ENCODE results near the gene LETM1. TPM values are rescaled to one million over a fixed set of nuclear protein-coding genes. Genes with fewer than 3 reads are reported as not detected.

Gene LETM1
- total and polyA plus RNA-seq, 2 of the 8 experiments (the other 6 are each of a cell fraction or from before 2014, with no cell fraction given): 19.8 to 50.1 TPM

DNA sequence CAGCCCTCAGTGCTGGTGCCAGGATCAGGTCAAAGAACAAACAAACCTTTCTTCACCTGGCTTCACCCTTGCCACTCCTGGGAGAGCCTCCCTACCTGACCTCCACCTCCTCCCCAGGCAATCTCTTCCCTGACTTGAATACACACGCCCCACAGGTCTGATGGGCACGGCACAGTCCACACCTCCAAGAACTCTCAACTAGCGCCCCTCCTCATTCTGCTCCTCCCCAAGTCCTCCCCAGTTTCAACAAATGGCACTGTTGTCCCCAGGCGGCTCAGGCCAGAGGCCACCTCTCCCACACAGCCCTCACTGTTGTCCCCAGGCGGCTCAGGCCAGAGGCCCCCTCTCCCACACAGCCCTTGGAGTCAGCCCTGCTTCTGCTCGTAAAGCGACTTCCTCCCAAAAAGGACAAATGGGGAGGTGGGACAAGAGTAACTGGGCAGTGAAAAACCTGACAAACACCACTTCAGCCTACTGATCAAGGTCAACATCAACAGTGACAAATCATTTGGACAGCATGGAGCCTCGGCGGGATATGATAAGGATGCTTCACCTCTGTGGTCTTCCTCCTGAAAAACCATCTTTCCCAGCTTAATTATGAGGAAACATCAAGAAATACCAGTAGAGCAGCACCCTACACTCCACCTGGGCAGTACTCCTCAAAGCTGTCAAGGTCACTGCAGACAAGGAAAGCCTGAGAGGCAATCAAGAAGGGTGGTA lies 2.9 kb downstream of the LETM1 start:
- FAIRE-seq: no peak

More for the DNA sequence above, 2.9 kb downstream of the LETM1 start:
- H3K27me3 ChIP-seq (replicated peaks in 1 of 4; ENCODE audit: control insufficient read depth in 3 of 4, extremely low read depth in 1 of 4, insufficient read depth in 3 of 4, low read length in 3 of 4): peaks cover 12 to 21% (median 17%) of the 10 kb centered on the region in 4 experiments
- H2AK5ac ChIP-seq (ENCODE audit: low read depth, low read length): no peak overlapping the region
- no peak overlapping the region for H4K91ac ChIP-seq (replicated peaks; ENCODE audit: insufficient read length, low read length)
- no peak overlapping the region for H2BK120ac ChIP-seq (replicated peaks; ENCODE audit: low read depth, low read length)
- H3K4me1 ChIP-seq (replicated peaks in 1 of 4; ENCODE audit: control insufficient read depth in 3 of 4, insufficient read depth in 4 of 4, low read length in 3 of 4): peaks cover 0 to 14% (median 7%) of the 10 kb centered on the region in 4 experiments; a peak in 5 of 7 replicates
- H4K20me1 ChIP-seq (replicated peaks in 1 of 2; ENCODE audit: control insufficient read depth in 1 of 2, insufficient read depth in 2 of 2, low read length in 2 of 2): peaks cover 21 to 28% of the 10 kb centered on the region in 2 experiments
- no peak overlapping the region for H3K4me3 ChIP-seq (ENCODE audit: extremely low read depth in 1 of 4, insufficient read depth in 2 of 4, low read depth in 3 of 4, low read length in 4 of 4)
- peaks cover 12% of the 10 kb centered on the region for H3K23me2 ChIP-seq (ENCODE audit: low read depth, low read length)
- H2BK15ac ChIP-seq (ENCODE audit: low read length): no peak overlapping the region
- CTCF ChIA-PET (ENCODE audit: partially characterized antibody): interaction anchor here (0.6 to 6.0 kb wide), 5 partner anchors 34 to 69 kb away, joined by 3 to 35 read pairs (median 3); no protein-coding TSS in a partner anchor
- no peak overlapping the region for H2BK20ac ChIP-seq (ENCODE audit: low read length)
- no peak overlapping the region for H3K18ac ChIP-seq (ENCODE audit: extremely low read depth, low read length)
- no peak overlapping the region for H3K4ac ChIP-seq (replicated peaks; ENCODE audit: insufficient read length, low read depth, low read length)
- H2AFZ ChIP-seq (ENCODE audit: low read length): no peak overlapping the region
- H3K9ac ChIP-seq (replicated peaks in 1 of 4; ENCODE audit: extremely low read depth in 1 of 4, low read depth in 3 of 4, low read length in 3 of 4): no peak overlapping the region
- no peak overlapping the region for H4K5ac ChIP-seq (ENCODE audit: insufficient read length, low read depth, low read length)
- peaks cover 0 to 30% of the 10 kb centered on the region in 2 experiments; a peak in 3 of 4 replicates for H3K79me2 ChIP-seq (ENCODE audit: control insufficient read depth in 1 of 2, insufficient read depth in 2 of 2, low read length in 2 of 2)
- H3K9me3 ChIP-seq (ENCODE audit: insufficient read depth in 2 of 2, low read depth in 1 of 2, low read length in 1 of 2): no peaks in the 10 kb centered on the region
- no peak for DNase-seq (ENCODE audit: low read depth in 1 of 2, low spot score in 2 of 2)
- H3K4me2 ChIP-seq (ENCODE audit: insufficient read depth in 1 of 2, low read depth in 2 of 2, low read length in 2 of 2): no peak overlapping the region
- H4K8ac ChIP-seq (ENCODE audit: extremely low read depth, insufficient read depth, low read length): no peak overlapping the region
- no peaks in the 10 kb centered on the region; a peak in 1 of 8 replicates for H3K36me3 ChIP-seq (ENCODE audit: control insufficient read depth in 2 of 4, insufficient read depth in 4 of 4, low read length in 3 of 4)
- no peak overlapping the region for H3K27ac ChIP-seq (ENCODE audit: low read depth, low read length)
- POLR2A ChIA-PET (ENCODE audit: partially characterized antibody): no interaction called here
- H3K79me1 ChIP-seq (ENCODE audit: low read depth, low read length): peaks cover 20% of the 10 kb centered on the region
- no peak overlapping the region for H3K56ac ChIP-seq (replicated peaks; ENCODE audit: insufficient read length, low read depth, low read length)
- TF ChIP-seq POLR2AphosphoS5 (IDR thresholded peaks at IDR 0.05; ENCODE audit: low read depth, low read length) (no peak), SP1 (IDR thresholded peaks at IDR 0.05; ENCODE audit: low read depth, low read length) (no peak), EGR1 (IDR thresholded peaks at IDR 0.05; ENCODE audit: borderline replicate concordance, low read depth, low read length) (no peak), POLR2A (IDR thresholded peaks at IDR 0.05; ENCODE audit: control extremely low read depth in 1 of 2, low read depth in 2 of 2, low read length in 2 of 2) (no peak), HDAC2 (IDR thresholded peaks at IDR 0.05; ENCODE audit: borderline replicate concordance in 1 of 2, low read depth in 2 of 2, low read length in 2 of 2) (no peak), TEAD4 (IDR thresholded peaks at IDR 0.05; ENCODE audit: low read depth, low read length) (no peak), KDM4A (IDR thresholded peaks at IDR 0.05; ENCODE audit: low read depth, low read length, severe bottlenecking) (no peak)
- H2BK12ac ChIP-seq (ENCODE audit: low read depth, low read length): no peak overlapping the region
- H3K23ac ChIP-seq (ENCODE audit: insufficient read length): no peak overlapping the region
- WGBS, 2 experiments (ENCODE audit: extremely low coverage in 1 of 2, insufficient coverage in 1 of 2, insufficient read length in 1 of 2, insufficient replicate concordance in 2 of 2, low coverage in 1 of 2, low lambda C conversion rate in 2 of 2, missing lambda C conversion rate in 1 of 2): 91% methylated on average over 9 of the region's 9 CpGs; no CpG with 5 or more reads in 1 of the 2 experiments
- no peak overlapping the region for H3K14ac ChIP-seq (ENCODE audit: insufficient read length)
- H2BK5ac ChIP-seq (ENCODE audit: low read depth, low read length): no peak overlapping the region
